HepG2 (cell line): ENCODE results near the gene PDCD1LG2.

ENCODE experiments used
- ARNTL ChIP-seq: sonication (generic); formaldehyde crosslinking; IDR thresholded peaks from 2 replicates; pipeline ENCODE4 v1.4.0; 2020; ENCODE audit warnings: mild to moderate bottlenecking, missing genetic modification reagents
- CREB1 ChIP-seq, 2 experiments: fragments of 450-650 bp in 1 of 2; IDR thresholded peaks; 2 replicates each; pipeline ENCODE4 v1.6.1; 2016 to 2017; ENCODE audit warnings: control low read depth in 1 of 2, mild to moderate bottlenecking in 1 of 2, missing compliant biosample characterization in 1 of 2, missing genetic modification characterization in 1 of 2
- DNMT1 ChIP-seq: sonication (generic); formaldehyde crosslinking; IDR thresholded peaks from 2 replicates; pipeline ENCODE4 v1.5.1; 2020; ENCODE audit warnings: mild to moderate bottlenecking, missing genetic modification reagents
- EZH2 ChIP-seq: conservative IDR thresholded peaks from 2 replicates; pipeline ENCODE4 v1.6.1; 2012; ENCODE audit warnings: mild to moderate bottlenecking, low read depth, low read length, moderate library complexity
- MEF2D ChIP-seq: sonication (generic); formaldehyde crosslinking; IDR thresholded peaks from 2 replicates; pipeline ENCODE4 v1.5.1; 2020; ENCODE audit warnings: mild to moderate bottlenecking, missing genetic modification reagents
- PATZ1 ChIP-seq: sonication (generic); formaldehyde crosslinking; IDR thresholded peaks from 2 replicates; pipeline ENCODE4 v1.4.0; 2020; ENCODE audit warnings: missing genetic modification reagents
- UBTF ChIP-seq: sonication (generic); formaldehyde crosslinking; IDR thresholded peaks from 2 replicates; pipeline ENCODE4 v1.4.0; 2020; ENCODE audit warnings: mild to moderate bottlenecking, missing genetic modification reagents
- ZHX2 ChIP-seq, 2 experiments: sonication (generic) in 1 of 2; formaldehyde crosslinking in 1 of 2; IDR thresholded peaks; 2 replicates each; pipeline versions ENCODE4 v1.6.1 to v1.9.0; 2014 to 2022; ENCODE audit warnings: antibody characterized with exemption in 1 of 2, borderline replicate concordance in 1 of 2, inconsistent platforms in 1 of 2, low read depth in 1 of 2, missing genetic modification reagents in 1 of 2
- TF ChIP-seq, protein P1 (sequence below): sonication (generic); formaldehyde crosslinking; IDR thresholded peaks from 2 replicates; pipeline ENCODE4 v1.5.1; 2020; ENCODE audit warnings: mild to moderate bottlenecking, moderate library complexity, missing genetic modification reagents
- TF ChIP-seq, protein P2 (sequence below): sonication (generic); formaldehyde crosslinking; IDR thresholded peaks from 2 replicates; pipeline ENCODE4 v1.5.0; 2020; ENCODE audit warnings: mild to moderate bottlenecking, missing genetic modification reagents, moderate library complexity

GRCh38 chr9:5568868-5569267 is 58.5 kb downstream of the PDCD1LG2 start:
- TF ChIP-seq MEF2D (CRISPR knock-in tag) (no peak), PATZ1 (CRISPR knock-in tag) (no peak), DNMT1 (no peak), CREB1 (IDR thresholded peaks at IDR 0.05) (no peak), CREB1 (CRISPR knock-in tag; IDR thresholded peaks at IDR 0.05) (no peak), UBTF (CRISPR knock-in tag) (no peak), ZHX2 (IDR thresholded peaks at IDR 0.05; ENCODE audit: low read depth) (no peak), ZHX2 (CRISPR knock-in tag; IDR thresholded peaks at IDR 0.05; ENCODE audit: borderline replicate concordance) (no peak), ARNTL (no peak), EZH2 (no peak)
- TF ChIP-seq, protein P1, sequence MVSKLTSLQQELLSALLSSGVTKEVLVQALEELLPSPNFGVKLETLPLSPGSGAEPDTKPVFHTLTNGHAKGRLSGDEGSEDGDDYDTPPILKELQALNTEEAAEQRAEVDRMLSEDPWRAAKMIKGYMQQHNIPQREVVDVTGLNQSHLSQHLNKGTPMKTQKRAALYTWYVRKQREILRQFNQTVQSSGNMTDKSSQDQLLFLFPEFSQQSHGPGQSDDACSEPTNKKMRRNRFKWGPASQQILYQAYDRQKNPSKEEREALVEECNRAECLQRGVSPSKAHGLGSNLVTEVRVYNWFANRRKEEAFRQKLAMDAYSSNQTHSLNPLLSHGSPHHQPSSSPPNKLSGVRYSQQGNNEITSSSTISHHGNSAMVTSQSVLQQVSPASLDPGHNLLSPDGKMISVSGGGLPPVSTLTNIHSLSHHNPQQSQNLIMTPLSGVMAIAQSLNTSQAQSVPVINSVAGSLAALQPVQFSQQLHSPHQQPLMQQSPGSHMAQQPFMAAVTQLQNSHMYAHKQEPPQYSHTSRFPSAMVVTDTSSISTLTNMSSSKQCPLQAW (CRISPR knock-in tag), result no peak
- TF ChIP-seq, protein P2, sequence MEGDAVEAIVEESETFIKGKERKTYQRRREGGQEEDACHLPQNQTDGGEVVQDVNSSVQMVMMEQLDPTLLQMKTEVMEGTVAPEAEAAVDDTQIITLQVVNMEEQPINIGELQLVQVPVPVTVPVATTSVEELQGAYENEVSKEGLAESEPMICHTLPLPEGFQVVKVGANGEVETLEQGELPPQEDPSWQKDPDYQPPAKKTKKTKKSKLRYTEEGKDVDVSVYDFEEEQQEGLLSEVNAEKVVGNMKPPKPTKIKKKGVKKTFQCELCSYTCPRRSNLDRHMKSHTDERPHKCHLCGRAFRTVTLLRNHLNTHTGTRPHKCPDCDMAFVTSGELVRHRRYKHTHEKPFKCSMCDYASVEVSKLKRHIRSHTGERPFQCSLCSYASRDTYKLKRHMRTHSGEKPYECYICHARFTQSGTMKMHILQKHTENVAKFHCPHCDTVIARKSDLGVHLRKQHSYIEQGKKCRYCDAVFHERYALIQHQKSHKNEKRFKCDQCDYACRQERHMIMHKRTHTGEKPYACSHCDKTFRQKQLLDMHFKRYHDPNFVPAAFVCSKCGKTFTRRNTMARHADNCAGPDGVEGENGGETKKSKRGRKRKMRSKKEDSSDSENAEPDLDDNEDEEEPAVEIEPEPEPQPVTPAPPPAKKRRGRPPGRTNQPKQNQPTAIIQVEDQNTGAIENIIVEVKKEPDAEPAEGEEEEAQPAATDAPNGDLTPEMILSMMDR (CRISPR knock-in tag), result no peak
